ENCODE results near the gene TUSC2.

Gene TUSC2

GRCh38 chr3:50297384-50297775 lies 30.6 kb downstream of the TUSC2 start:
- TF ChIP-seq CTCF (IDR thresholded peaks at IDR 0.05; ENCODE audit: insufficient read depth, low read length), result no peak
- no peak for TF ChIP-seq SPI1 (IDR thresholded peaks at IDR 0.05; ENCODE audit: borderline replicate concordance, low read depth)
- TF ChIP-seq REST (IDR thresholded peaks at IDR 0.05; ENCODE audit: insufficient replicate concordance, low read depth), result no peak
- TF ChIP-seq POLR2AphosphoS5 (IDR thresholded peaks at IDR 0.05; ENCODE audit: low read depth), result no peak
- no peak for TF ChIP-seq GABPA (IDR thresholded peaks at IDR 0.05; ENCODE audit: low read depth)
- DNase-seq (ENCODE audit: low read depth in 1 of 2, low spot score in 1 of 2), result no peak
- H3K4me3 ChIP-seq (replicated peaks; ENCODE audit: insufficient read depth, low read length), result no peak overlapping the region
- H3K27ac ChIP-seq (replicated peaks), result peak overlapping the region; percentile 87
- H3K27me3 ChIP-seq (ENCODE audit: insufficient read depth, poor library complexity, severe bottlenecking), result no peaks in the 10 kb centered on the region

- no peaks in the 10 kb centered on the region for H3K27me3 ChIP-seq (ENCODE audit: insufficient read depth, poor library complexity, severe bottlenecking)
- TF ChIP-seq CTCF (IDR thresholded peaks at IDR 0.05; ENCODE audit: insufficient read depth, low read length) (no peak), SPI1 (IDR thresholded peaks at IDR 0.05; ENCODE audit: borderline replicate concordance, low read depth) (no peak), POLR2AphosphoS5 (IDR thresholded peaks at IDR 0.05; ENCODE audit: low read depth) (no peak), GABPA (IDR thresholded peaks at IDR 0.05; ENCODE audit: low read depth) (no peak), REST (IDR thresholded peaks at IDR 0.05; ENCODE audit: insufficient replicate concordance, low read depth) (no peak)
- no peak overlapping the region for H3K27ac ChIP-seq (replicated peaks)
- DNase-seq (ENCODE audit: low read depth in 1 of 2, low spot score in 1 of 2), result no peak
- H3K4me3 ChIP-seq (replicated peaks; ENCODE audit: insufficient read depth, low read length), result no peak overlapping the region
Observed at GRCh38 chr3:50296721-50297383, 31.2 kb downstream of the TUSC2 start.

- no peak overlapping the region for H3K27ac ChIP-seq (replicated peaks)
- H3K4me3 ChIP-seq (replicated peaks; ENCODE audit: insufficient read depth, low read length), result no peak overlapping the region
- no peaks in the 10 kb centered on the region for H3K27me3 ChIP-seq (ENCODE audit: insufficient read depth, poor library complexity, severe bottlenecking)
- TF ChIP-seq GABPA (IDR thresholded peaks at IDR 0.05; ENCODE audit: low read depth) (no peak), REST (IDR thresholded peaks at IDR 0.05; ENCODE audit: insufficient replicate concordance, low read depth) (no peak), POLR2AphosphoS5 (IDR thresholded peaks at IDR 0.05; ENCODE audit: low read depth) (no peak), CTCF (IDR thresholded peaks at IDR 0.05; ENCODE audit: insufficient read depth, low read length) (no peak), SPI1 (IDR thresholded peaks at IDR 0.05; ENCODE audit: borderline replicate concordance, low read depth) (no peak)
- no peak for DNase-seq (ENCODE audit: low read depth in 1 of 2, low spot score in 1 of 2)
Observed at GRCh38 chr3:50295553-50296431, 32.2 kb downstream of the TUSC2 start.

All from HL-60 (cell line).